Measurements from ENCODE around the gene SORCS2.

SORCS2 gene

GRCh38 chr4:7399440-7400234, 207.3 kb downstream of the SORCS2 start:
- Histone ChIP-seq H3K4me1 (ENCODE audit: insufficient read depth, low read length) (no peaks in the 10 kb centered on the region), H3K36me3 (ENCODE audit: insufficient read depth, low read length) (no peaks in the 10 kb centered on the region), H3K9me3 (ENCODE audit: control insufficient read depth, insufficient read depth, low read length) (no peaks in the 10 kb centered on the region), H3K9ac (ENCODE audit: low read depth, low read length) (no peak overlapping the region)

- H3K4me1 ChIP-seq (ENCODE audit: insufficient read depth, low read length), result no peaks in the 10 kb centered on the region
- H3K36me3 ChIP-seq (ENCODE audit: insufficient read depth, low read length), result no peaks in the 10 kb centered on the region
- H3K9ac ChIP-seq (ENCODE audit: low read depth, low read length), result no peak overlapping the region
- H3K9me3 ChIP-seq (ENCODE audit: control insufficient read depth, insufficient read depth, low read length), result no peaks in the 10 kb centered on the region
Observed at GRCh38 chr4:7400671-7401298, 208.4 kb downstream of the SORCS2 start.

- no peaks in the 10 kb centered on the region for H3K36me3 ChIP-seq (ENCODE audit: insufficient read depth, low read length)
- H3K9me3 ChIP-seq (ENCODE audit: control insufficient read depth, insufficient read depth, low read length), result no peaks in the 10 kb centered on the region
- H3K9ac ChIP-seq (ENCODE audit: low read depth, low read length), result no peak overlapping the region
- no peaks in the 10 kb centered on the region for H3K4me1 ChIP-seq (ENCODE audit: insufficient read depth, low read length)
Observed at GRCh38 chr4:7402526-7402925, 210.2 kb downstream of the SORCS2 start.

DNA sequence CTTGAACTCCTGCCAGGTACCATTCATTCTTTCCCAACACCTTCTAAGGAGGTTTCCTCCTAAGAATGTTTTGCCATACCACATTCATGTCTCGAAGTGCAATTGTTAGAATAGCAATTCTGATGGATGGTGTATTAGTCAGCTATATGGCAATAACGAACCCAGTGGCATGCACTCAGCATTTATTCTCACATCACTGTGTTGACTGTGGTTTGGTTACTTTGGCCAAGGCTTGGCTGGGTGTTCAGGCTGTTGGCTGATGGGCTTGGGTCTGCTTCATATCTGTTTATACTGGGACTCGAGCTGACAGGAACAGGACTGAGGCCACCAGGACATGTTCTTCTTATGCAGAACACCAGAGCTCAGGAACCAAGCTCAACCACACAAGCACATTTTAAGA, 210.7 kb downstream of the SORCS2 start:
- no peaks in the 10 kb centered on the region for H3K9me3 ChIP-seq (ENCODE audit: control insufficient read depth, insufficient read depth, low read length)
- no peaks in the 10 kb centered on the region for H3K4me1 ChIP-seq (ENCODE audit: insufficient read depth, low read length)
- H3K36me3 ChIP-seq (ENCODE audit: insufficient read depth, low read length), result no peaks in the 10 kb centered on the region
- no peak overlapping the region for H3K9ac ChIP-seq (ENCODE audit: low read depth, low read length)

DNA sequence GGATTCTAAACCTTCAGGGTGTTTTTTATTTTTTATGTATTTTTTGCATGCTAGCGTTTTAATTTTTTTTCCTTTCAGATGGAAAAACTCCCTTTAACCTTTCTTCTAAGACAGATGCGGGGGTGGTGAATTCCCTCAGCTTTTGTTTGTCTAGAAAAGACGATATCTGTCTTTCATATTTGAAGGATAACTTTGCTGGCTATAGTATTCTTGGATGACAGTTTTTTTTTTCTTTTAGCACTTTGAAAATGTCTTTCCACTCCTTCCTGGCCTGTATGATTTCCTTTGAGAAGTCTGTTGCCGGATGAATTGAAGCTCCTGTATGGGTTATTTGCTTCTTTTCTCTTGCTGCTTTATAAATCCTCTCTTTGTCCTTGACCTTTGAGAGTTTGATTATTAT, 215.8 kb downstream of the SORCS2 start:
- H3K9me3 ChIP-seq (ENCODE audit: control insufficient read depth, insufficient read depth, low read length), result no peaks in the 10 kb centered on the region
- H3K36me3 ChIP-seq (ENCODE audit: insufficient read depth, low read length), result no peaks in the 10 kb centered on the region
- H3K9ac ChIP-seq (ENCODE audit: low read depth, low read length), result no peak overlapping the region
- no peaks in the 10 kb centered on the region for H3K4me1 ChIP-seq (ENCODE audit: insufficient read depth, low read length)

- Histone ChIP-seq H3K9me3 (ENCODE audit: control insufficient read depth, insufficient read depth, low read length) (no peaks in the 10 kb centered on the region), H3K4me1 (ENCODE audit: insufficient read depth, low read length) (peaks cover 6% of the 10 kb centered on the region), H3K9ac (ENCODE audit: low read depth, low read length) (no peak overlapping the region), H3K36me3 (ENCODE audit: insufficient read depth, low read length) (no peaks in the 10 kb centered on the region)
Observed at GRCh38 chr4:7410446-7410845, 218.1 kb downstream of the SORCS2 start.

- H3K36me3 ChIP-seq (ENCODE audit: insufficient read depth, low read length), result no peaks in the 10 kb centered on the region
Observed at GRCh38 chr4:7411491-7411890, 219.2 kb downstream of the SORCS2 start.

DNA sequence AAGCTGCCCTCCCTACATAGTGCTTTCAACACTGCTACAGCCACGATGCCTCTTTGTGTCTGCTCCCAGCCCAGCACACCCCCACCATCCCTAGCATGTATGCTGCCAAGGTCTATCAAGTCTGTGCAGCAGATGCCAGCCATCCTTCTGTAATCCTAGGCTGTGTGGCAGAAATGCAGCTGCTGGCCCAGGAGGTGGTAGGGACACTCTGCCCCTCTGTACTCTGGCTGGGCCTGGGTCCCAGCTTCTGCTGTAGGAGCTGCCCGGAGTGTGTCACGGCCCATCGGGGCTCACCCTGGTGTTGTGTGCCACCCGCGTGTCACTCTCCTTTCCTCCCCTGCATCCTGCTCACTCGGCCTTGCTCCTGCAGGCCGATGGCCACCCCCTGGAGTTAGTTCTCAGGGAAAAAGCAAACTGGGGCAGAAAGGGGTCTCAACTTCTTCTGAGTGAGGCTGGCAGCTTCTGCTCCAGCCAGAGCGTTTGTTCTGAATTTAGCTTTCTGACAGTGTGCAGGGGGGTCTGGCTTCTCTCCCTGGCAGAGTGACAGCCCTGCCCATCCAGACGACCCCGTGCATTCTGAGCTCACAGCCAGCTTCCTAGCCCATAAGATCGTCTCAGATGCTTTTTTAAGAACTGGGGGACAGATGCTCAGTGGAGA, 219.7 kb downstream of the SORCS2 start:
- no peaks in the 10 kb centered on the region for H3K9me3 ChIP-seq (ENCODE audit: control insufficient read depth, insufficient read depth, low read length)
- H3K9ac ChIP-seq (ENCODE audit: low read depth, low read length), result no peak overlapping the region
- no peaks in the 10 kb centered on the region for H3K36me3 ChIP-seq (ENCODE audit: insufficient read depth, low read length)
- H3K4me1 ChIP-seq (ENCODE audit: insufficient read depth, low read length), result peaks cover 7% of the 10 kb centered on the region

More at GRCh38 chr4:7411491-7411890, 219.2 kb downstream of the SORCS2 start:
- Histone ChIP-seq H3K9ac (ENCODE audit: low read depth, low read length) (no peak overlapping the region), H3K9me3 (ENCODE audit: control insufficient read depth, insufficient read depth, low read length) (no peaks in the 10 kb centered on the region), H3K4me1 (ENCODE audit: insufficient read depth, low read length) (peaks cover 7% of the 10 kb centered on the region)

DNA sequence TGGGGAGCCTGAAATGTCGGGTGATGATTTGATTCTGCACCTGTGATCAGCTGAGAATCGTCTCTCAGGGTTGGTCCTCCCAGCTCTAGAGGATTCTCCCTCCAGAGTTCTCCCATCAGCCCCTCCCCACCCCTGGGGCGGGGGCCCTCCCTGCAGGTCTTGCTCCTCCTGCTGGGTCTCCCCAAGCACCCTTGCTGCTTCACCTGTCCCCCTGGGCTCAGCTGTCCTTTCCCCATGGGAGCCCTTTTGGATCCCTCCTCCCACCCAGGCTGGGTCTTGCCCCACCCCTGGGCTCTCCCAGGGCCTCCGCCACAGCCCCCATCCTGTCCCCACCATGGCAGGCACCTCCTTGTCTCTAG, 220.2 kb downstream of the SORCS2 start:
- no peaks in the 10 kb centered on the region for H3K36me3 ChIP-seq (ENCODE audit: insufficient read depth, low read length)
- no peak overlapping the region for H3K9ac ChIP-seq (ENCODE audit: low read depth, low read length)
- peaks cover 7% of the 10 kb centered on the region for H3K4me1 ChIP-seq (ENCODE audit: insufficient read depth, low read length)

DNA sequence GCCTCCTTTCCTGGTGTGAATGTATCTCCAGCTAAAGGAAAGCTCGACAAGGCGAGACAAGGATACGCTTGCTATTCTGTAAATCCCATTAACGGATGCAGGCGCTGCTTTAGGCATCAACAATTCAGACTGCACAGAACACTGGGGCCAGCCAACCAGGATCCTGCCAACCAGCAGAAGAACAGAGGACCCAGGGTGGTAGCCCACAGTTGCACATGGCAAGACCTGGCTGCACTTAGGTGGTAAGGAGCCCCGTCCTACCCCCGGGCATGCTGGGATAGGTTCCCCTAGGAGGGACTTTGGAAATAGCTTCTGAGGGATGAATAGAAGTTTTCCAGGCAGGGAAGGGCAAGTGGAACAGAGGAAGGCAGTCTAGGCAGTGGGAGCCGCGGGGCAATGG, 221.7 kb downstream of the SORCS2 start:
- H3K4me1 ChIP-seq (ENCODE audit: insufficient read depth, low read length), result peaks cover 7% of the 10 kb centered on the region
- H3K9ac ChIP-seq (ENCODE audit: low read depth, low read length), result no peak overlapping the region
- H3K9me3 ChIP-seq (ENCODE audit: control insufficient read depth, insufficient read depth, low read length), result no peaks in the 10 kb centered on the region
- no peaks in the 10 kb centered on the region for H3K36me3 ChIP-seq (ENCODE audit: insufficient read depth, low read length)

More for the DNA sequence above, 220.2 kb downstream of the SORCS2 start:
- no peaks in the 10 kb centered on the region for H3K9me3 ChIP-seq (ENCODE audit: control insufficient read depth, insufficient read depth, low read length)

DNA sequence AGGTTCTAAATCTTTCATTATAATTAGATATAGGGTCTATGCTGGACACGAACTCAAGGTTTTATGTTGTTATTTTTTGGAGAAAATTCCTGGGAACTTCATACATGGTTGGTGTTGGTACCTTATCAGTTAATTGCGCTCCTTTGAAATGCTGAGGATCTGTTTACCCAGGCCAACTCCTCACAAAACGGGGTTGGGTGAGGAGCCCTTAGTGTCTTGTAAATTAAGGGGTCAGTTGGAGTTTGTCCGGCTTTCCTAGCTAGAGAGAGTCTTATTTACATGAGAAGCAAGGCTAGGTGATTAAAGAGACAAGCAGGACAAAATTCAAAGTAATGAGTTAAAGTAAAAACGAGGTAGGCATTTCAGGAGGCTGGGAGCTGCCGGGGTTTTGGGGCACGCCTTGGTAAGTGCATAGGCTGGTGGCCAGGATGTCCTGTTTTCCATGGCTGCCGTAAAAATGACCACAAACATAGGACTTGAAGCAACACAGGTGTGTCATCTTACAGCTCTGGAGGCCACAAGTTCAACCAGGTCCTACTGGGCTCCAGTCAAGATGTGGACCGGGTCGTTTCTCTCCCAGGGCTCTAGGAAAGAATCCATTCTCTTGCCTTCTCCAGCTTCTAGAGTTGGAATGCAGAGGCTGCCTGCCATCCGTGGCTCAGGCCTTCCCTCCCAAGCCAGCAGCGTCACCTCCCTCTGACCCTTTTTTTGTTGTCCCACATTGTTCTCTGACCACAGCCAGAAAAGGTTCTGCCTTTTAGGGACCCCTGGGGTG, 222.6 kb downstream of the SORCS2 start:
- no peaks in the 10 kb centered on the region for H3K36me3 ChIP-seq (ENCODE audit: insufficient read depth, low read length)
- peaks cover 7% of the 10 kb centered on the region for H3K4me1 ChIP-seq (ENCODE audit: insufficient read depth, low read length)
- no peak overlapping the region for H3K9ac ChIP-seq (ENCODE audit: low read depth, low read length)
- no peaks in the 10 kb centered on the region for H3K9me3 ChIP-seq (ENCODE audit: control insufficient read depth, insufficient read depth, low read length)

DNA sequence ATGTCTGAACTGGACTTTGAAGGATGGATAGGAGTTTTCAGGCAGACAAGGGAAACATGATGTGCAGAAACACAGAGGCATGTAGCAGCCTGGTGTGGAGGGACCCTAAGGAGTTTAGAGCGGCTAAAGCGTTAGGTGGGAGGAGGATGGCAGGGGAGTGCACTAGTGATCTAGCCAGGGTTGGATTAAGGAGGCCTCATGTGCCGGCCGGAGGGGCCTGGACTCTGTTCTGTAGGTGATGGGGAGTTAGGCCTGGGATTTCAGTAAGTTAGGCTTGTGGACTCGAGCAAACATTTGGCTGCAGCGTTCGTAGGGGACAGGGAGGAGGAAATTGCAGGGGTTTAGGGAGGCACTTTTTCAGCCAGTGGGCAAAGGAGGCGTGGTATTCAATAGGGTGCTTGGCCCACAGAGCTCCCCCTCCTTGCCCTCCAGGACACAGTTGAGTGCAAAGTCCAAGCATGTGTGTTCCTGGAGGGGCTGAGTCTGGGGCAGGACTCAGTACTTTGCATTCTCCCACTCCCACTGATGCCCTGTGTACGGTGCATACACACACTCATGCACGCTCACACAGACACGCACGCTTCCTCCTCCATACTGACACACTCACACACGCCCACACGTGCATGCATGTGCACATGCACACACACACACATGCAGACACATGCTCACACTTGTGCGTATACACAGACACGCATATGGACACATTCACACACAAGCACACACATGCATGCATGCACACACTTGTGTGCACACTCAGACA, 223.8 kb downstream of the SORCS2 start:
- no peaks in the 10 kb centered on the region for H3K36me3 ChIP-seq (ENCODE audit: insufficient read depth, low read length)
- H3K9me3 ChIP-seq (ENCODE audit: control insufficient read depth, insufficient read depth, low read length), result no peaks in the 10 kb centered on the region
- peaks cover 7% of the 10 kb centered on the region for H3K4me1 ChIP-seq (ENCODE audit: insufficient read depth, low read length)
- no peak overlapping the region for H3K9ac ChIP-seq (ENCODE audit: low read depth, low read length)

DNA sequence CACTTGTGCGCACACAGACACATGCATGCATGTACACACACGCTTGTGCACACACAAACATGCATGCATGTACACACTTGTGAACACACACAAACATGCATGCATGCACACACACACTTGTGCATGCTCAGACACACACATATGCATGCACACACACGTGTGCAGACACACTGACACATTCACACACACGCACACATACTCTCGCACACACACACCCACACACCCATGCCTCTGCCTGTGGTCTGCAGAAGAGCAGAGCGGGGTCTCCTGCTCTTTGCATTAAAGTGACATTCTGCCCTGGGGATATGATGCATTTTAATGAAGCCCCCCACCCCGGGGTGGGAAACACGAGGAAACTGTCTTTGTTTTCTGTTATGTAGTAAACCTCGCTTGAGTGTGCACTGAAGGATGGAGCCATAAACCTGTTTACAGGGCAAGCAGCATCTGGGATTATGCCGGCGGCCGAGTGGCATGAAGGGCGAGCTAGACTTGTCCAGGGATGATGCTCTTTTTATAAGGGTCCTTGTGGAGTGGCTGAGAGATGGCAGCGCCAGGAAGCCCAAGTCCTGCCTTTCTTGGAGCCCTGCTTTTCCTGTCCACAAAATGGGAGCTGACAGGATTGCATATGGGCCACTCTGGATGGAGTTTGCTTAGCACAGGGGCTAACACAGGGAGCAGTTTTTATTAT, 224.6 kb downstream of the SORCS2 start:
- H3K9ac ChIP-seq (ENCODE audit: low read depth, low read length), result no peak overlapping the region
- H3K9me3 ChIP-seq (ENCODE audit: control insufficient read depth, insufficient read depth, low read length), result no peaks in the 10 kb centered on the region
- H3K4me1 ChIP-seq (ENCODE audit: insufficient read depth, low read length), result peaks cover 7% of the 10 kb centered on the region
- no peaks in the 10 kb centered on the region for H3K36me3 ChIP-seq (ENCODE audit: insufficient read depth, low read length)
